ENCODE results near the gene STK10. TPM values are rescaled to one million over a fixed set of nuclear protein-coding genes. Genes with fewer than 3 reads are reported as not detected.

Gene STK10
- total and polyA plus RNA-seq, 2 donors (not counting 1 experiment from before 2014, with no cell fraction given), result 97.9 to 253 TPM

DNA sequence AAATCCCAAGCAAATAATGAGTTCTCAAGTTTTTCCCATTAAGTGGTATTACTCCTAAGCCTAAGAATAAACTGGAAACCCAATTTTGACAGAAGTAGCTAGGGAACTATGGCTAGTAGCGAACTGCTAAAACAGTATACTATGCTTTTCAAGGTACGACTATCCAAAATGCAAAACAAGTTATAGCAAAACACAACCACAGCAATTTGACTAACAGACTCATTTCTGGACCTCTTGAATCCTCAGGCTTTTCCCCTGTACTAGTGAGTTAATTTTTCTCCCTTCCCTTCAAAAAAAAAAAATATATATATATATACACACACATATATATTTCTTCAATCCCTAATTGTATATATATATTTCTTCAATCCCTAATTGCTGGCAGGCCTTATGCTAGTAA, 188.9 kb downstream of the STK10 start:
- H3K36me3 ChIP-seq (replicated peaks in 1 of 2; ENCODE audit: control extremely low read depth in 1 of 2, control insufficient read depth in 1 of 2, extremely low read depth in 1 of 2, insufficient read depth in 2 of 2, low read length in 1 of 2), result peaks cover 2 to 17% of the 10 kb centered on the region in 2 experiments
- no CpG with 5 or more reads among the region's 2 CpGs for WGBS (ENCODE audit: insufficient coverage)
- H2AFZ ChIP-seq (ENCODE audit: insufficient read depth, low read depth, low read length, poor library complexity, severe bottlenecking), result no peak overlapping the region
- peak overlapping the region; percentile 52 for H3K4me2 ChIP-seq (replicated peaks; ENCODE audit: low read depth, low read length, poor library complexity, severe bottlenecking)
- H3K27ac Mint-ChIP-seq, result peak overlapping the region; percentile 61
- ChIA-PET CTCF (interaction anchor here (1.2 to 1.5 kb wide), 2 partner anchors 87 to 189 kb away, joined by 3 to 5 read pairs; partner anchors contain the start of gene STK10), POLR2A (no interaction called here)
- H4K20me1 ChIP-seq (ENCODE audit: control insufficient read depth, insufficient read depth, low read length, poor library complexity, severe bottlenecking), result peaks cover 30% of the 10 kb centered on the region
- DNase-seq (no peak), ATAC-seq (ENCODE audit: low read depth) (no peak)
- H3K27me3 ChIP-seq (replicated peaks in 1 of 4; ENCODE audit: control extremely low read depth in 1 of 4, control insufficient read depth in 3 of 4, insufficient read depth in 4 of 4, low read length in 3 of 4), result no peaks in the 10 kb centered on the region
- no peaks in the 10 kb centered on the region for H3K9me3 ChIP-seq (ENCODE audit: control extremely low read depth in 1 of 3, control insufficient read depth in 2 of 3, insufficient read depth in 1 of 3, low read length in 2 of 3)
- H3K27me3 Mint-ChIP-seq, result no peaks in the 10 kb centered on the region
- H3K4me3 ChIP-seq (ENCODE audit: control extremely low read depth in 1 of 5, extremely low read depth in 1 of 5, insufficient read depth in 1 of 5, low read depth in 2 of 5, low read length in 4 of 5), result no peak overlapping the region
- peak overlapping the region; percentile 13 for H3K4me3 Mint-ChIP-seq
- H3K4me1 Mint-ChIP-seq, result peaks cover 86% of the 10 kb centered on the region
- intact Hi-C loops (cut with micrococcal nuclease), result no loop called here
- no peak for TF ChIP-seq EZH2 (IDR thresholded peaks at IDR 0.05; ENCODE audit: borderline replicate concordance, insufficient read depth, low read depth, low read length, poor library complexity, severe bottlenecking)
- TF ChIP-seq, protein P1, sequence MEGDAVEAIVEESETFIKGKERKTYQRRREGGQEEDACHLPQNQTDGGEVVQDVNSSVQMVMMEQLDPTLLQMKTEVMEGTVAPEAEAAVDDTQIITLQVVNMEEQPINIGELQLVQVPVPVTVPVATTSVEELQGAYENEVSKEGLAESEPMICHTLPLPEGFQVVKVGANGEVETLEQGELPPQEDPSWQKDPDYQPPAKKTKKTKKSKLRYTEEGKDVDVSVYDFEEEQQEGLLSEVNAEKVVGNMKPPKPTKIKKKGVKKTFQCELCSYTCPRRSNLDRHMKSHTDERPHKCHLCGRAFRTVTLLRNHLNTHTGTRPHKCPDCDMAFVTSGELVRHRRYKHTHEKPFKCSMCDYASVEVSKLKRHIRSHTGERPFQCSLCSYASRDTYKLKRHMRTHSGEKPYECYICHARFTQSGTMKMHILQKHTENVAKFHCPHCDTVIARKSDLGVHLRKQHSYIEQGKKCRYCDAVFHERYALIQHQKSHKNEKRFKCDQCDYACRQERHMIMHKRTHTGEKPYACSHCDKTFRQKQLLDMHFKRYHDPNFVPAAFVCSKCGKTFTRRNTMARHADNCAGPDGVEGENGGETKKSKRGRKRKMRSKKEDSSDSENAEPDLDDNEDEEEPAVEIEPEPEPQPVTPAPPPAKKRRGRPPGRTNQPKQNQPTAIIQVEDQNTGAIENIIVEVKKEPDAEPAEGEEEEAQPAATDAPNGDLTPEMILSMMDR (IDR thresholded peaks at IDR 0.05), result no peak
- no peak overlapping the region for H3K9ac ChIP-seq (ENCODE audit: low read length)
- H3K4me1 ChIP-seq (ENCODE audit: control insufficient read depth in 2 of 2, insufficient read depth in 2 of 2, low read length in 2 of 2), result peaks cover 79 to 91% of the 10 kb centered on the region in 2 donors
- peaks cover 99% of the 10 kb centered on the region for H3K79me2 ChIP-seq (ENCODE audit: control insufficient read depth, insufficient read depth, low read length)
- H3K27ac ChIP-seq (ENCODE audit: low read length in 2 of 2), result peak overlapping the region; percentile 68 to 90
- peaks cover 2% of the 10 kb centered on the region for H3K9me3 Mint-ChIP-seq (ENCODE audit: insufficient read depth)

DNA sequence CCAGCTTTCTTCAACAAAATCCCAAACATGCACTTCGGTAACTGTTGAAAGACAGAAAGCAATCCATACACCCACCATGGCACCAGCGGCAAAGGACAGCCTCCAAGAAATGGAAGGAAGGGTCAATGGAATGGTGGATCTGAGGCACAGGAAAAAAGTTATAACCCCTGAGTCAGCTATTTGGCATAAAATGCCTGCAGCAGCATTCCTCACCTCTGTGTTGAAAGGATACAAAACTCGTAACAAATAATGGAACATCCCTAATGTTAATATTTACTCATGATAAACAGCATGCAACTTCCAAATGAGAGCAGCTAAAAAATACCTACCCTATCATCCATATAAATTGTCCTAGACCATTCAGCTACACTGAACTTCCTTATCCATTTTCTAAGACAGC, 191.0 kb downstream of the STK10 start:
- Mint-ChIP-seq H3K4me3 (no peak overlapping the region), H3K9me3 (ENCODE audit: insufficient read depth) (peaks cover 2% of the 10 kb centered on the region), H3K27me3 (no peaks in the 10 kb centered on the region), H3K4me1 (peaks cover 81% of the 10 kb centered on the region), H3K27ac (no peak overlapping the region)
- Histone ChIP-seq H3K27me3 (replicated peaks in 1 of 4; ENCODE audit: control extremely low read depth in 1 of 4, control insufficient read depth in 3 of 4, insufficient read depth in 4 of 4, low read length in 3 of 4) (no peaks in the 10 kb centered on the region), H3K9me3 (ENCODE audit: control extremely low read depth in 1 of 3, control insufficient read depth in 2 of 3, insufficient read depth in 1 of 3, low read length in 2 of 3) (no peaks in the 10 kb centered on the region), H3K4me3 (ENCODE audit: control extremely low read depth in 1 of 5, extremely low read depth in 1 of 5, insufficient read depth in 1 of 5, low read depth in 2 of 5, low read length in 4 of 5) (no peak overlapping the region), H3K36me3 (replicated peaks in 1 of 2; ENCODE audit: control extremely low read depth in 1 of 2, control insufficient read depth in 1 of 2, extremely low read depth in 1 of 2, insufficient read depth in 2 of 2, low read length in 1 of 2) (peaks cover 3 to 25% of the 10 kb centered on the region in 2 experiments), H3K4me1 (ENCODE audit: control insufficient read depth in 2 of 2, insufficient read depth in 2 of 2, low read length in 2 of 2) (peaks cover 77 to 91% of the 10 kb centered on the region in 2 donors), H4K20me1 (ENCODE audit: control insufficient read depth, insufficient read depth, low read length, poor library complexity, severe bottlenecking) (peaks cover 27% of the 10 kb centered on the region), H3K9ac (ENCODE audit: low read length) (no peak overlapping the region), H2AFZ (ENCODE audit: insufficient read depth, low read depth, low read length, poor library complexity, severe bottlenecking) (no peak overlapping the region), H3K79me2 (ENCODE audit: control insufficient read depth, insufficient read depth, low read length) (peaks cover 99% of the 10 kb centered on the region), H3K4me2 (replicated peaks; ENCODE audit: low read depth, low read length, poor library complexity, severe bottlenecking) (no peak overlapping the region), H3K27ac (ENCODE audit: low read length in 2 of 2) (no peak overlapping the region)
- ATAC-seq (ENCODE audit: low read depth) (no peak), DNase-seq (no peak)
- 100% methylated on average over 1 of the region's 3 CpGs for WGBS (ENCODE audit: insufficient coverage)
- CTCF ChIA-PET, result interaction anchor here (0.9 to 1.6 kb wide), 3 partner anchors 10 to 86 kb away, joined by 3 to 6 read pairs (median 5); partner anchors contain the start of gene FBXW11
- POLR2A ChIA-PET, result interaction anchor here (1.1 kb wide), 1 partner anchor 10 kb away, joined by 3 read pairs; the partner anchor contains the start of gene FBXW11
- TF ChIP-seq EZH2 (IDR thresholded peaks at IDR 0.05; ENCODE audit: borderline replicate concordance, insufficient read depth, low read depth, low read length, poor library complexity, severe bottlenecking), result no peak
- TF ChIP-seq, protein P1 (IDR thresholded peaks at IDR 0.05), result no peak
- intact Hi-C loops (cut with micrococcal nuclease), result no loop called here
